Epidermal melanocyte (primary cell): ENCODE results near the gene FGD5.

Experiments used
- DNase-seq: peaks from one replicate; pipeline ENCODE4 v3.0.0; 2011; ENCODE audit warnings: low spot score; ENCODE audit not compliant: insufficient read length

FGD5 gene

DNA sequence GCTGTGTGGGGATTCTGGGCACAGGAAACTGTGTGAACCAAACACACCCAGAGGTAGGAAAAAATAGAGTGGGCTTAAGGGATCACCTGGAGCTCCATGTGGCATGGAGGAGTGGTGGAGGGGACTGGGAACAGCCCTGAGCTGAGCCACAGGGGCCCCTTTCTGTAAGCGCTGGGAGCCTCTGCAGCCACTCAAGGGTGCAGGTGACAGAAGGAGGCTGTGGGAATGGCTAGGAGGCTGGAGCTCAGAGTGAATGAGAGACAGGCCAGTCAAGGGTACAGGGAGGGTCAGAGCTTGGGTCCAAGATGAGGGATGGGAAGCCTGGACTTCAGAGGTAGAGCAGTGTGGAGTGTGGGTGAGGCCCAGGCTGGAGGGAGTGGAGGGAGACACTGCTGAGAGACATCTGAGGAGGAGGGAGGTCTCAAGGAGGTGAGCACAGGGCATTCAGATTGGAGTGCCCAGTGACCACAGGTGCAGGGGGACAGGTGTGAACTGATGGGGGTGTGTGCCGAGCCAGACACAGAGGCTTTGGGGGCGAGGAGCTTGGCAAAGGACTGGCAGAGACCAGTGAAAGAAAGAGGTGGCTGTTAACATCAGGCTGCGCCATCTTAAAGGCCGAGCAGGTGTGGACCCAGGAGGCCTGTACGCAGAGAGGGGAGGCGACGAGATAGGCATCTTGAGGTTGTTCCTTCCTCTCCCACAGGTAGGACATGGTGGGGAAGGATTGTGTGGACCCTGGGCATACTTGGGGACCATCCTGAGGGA, 56.8 kb downstream of the FGD5 start:
- DNase-seq: no peak

DNA sequence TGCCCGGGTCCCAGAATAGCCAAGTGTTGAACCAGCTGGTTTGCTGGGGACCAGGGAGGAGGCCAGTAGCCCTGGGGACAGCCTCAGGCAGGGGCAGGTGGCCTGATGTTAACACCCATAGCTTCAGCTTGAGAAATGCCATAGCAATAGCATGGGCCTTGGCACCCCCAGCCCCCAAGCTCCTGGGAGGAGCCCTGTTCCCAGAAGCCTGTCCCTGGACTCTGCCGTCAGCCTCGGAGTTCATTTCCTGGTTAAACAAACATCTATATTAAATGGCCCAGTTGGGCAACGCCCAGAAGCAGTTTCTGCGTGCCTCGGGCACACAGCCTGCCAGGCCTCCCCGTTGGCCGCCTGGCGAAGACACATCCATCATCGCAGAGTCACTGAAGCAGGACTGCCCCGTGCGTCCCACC, 58.2 kb downstream of the FGD5 start:
- DNase-seq: no peak

DNA sequence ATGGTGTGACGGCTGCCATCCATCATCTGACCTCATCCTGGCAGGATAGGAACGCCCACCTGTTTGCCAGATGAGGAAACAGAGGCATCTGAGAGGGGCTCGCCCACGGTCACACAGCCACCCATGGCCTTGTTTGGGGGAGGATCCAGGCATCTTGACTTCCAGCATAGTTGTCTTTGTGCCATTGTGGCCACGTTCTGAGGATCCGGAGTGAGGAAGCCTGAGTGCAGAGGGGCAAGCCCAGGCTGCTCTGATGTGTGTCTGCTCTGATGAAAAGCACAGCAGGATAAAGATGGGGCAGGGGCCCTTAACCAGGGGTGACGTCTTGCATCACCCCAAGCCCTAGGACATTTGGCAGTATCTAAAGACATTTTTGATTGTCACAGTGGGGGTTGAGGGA, 58.7 kb downstream of the FGD5 start:
- no peak for DNase-seq

DNA sequence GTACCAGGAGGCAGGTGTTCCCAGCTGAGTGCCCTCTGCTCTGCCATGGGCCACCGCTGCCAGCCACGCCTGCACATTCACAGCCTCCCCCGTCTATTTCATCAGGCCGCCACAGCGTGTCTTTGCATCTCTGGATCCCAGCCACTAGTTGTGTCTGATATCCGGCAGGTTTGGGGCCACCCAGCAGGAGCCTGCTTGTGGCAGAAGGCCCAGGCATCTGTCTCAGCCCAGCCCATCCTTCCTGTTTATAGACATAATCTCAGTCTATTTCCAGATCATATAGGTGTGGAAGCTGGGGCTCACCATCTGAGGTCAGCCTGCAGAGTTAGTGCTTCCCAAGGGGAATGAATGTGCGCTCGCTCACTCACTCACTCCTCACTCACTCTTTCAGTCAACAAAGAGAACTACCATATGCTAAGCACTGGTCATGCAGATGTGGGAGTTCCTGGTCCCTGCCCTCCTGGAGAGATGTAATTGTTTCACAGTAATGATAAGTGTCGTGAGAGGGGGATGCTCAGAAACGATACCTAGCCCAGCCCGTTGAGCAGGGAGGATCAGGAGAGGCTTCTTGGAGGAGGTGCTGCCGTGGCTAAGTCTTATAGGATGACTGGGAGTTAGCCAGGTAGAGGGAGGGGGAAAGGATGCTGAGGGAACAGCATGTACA, 60.6 kb downstream of the FGD5 start:
- DNase-seq: no peak

DNA sequence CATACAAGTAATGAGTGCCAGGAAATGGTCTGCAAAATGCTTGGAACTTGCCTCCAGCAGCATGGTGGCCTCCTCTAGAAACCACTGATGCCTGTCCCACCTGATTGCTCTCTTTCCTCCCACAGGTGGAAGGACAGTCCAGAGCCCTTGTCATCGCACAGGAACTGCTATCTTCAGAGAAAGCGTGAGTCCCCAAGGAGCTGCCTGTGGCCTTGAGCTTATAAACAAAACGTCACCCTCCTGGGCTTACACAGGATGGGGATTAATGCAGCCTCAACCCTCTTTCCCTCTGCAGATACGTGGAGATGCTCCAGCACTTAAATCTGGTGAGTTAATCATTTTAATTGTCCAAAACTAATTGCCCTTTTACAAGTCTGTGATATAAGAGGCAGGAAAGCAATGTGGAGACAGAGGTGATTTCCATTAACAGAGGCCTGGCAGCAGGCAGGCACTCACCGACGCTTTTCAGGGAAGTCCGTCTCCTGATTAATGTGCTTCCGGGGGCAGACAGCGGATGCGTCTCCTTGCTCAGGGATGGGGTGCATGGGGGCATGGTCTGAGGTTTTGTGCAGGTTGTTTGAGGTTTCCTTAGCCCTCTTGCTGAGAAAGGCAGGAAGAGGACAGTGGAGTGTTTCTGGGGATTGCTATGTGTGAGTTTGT, 61.8 kb downstream of the FGD5 start:
- no peak for DNase-seq

DNA sequence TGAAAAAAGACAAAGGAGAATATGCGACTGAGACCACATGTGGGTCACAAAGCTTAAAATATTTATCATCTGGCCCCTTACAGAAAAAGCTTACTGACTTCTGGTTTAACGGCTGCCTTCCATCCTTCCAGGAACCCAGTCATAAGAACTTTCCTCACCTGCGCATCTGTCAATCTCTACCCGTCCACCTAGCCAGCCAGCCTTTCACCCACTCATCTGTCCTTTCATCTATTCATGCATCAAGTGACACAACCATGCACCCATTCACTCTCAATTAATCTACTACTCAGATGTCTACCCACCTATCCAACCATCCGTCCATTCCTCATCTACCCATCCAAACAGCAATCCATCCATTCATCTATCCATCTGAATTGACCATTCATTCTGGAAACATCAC, 64.5 kb downstream of the FGD5 start:
- no peak for DNase-seq

DNA sequence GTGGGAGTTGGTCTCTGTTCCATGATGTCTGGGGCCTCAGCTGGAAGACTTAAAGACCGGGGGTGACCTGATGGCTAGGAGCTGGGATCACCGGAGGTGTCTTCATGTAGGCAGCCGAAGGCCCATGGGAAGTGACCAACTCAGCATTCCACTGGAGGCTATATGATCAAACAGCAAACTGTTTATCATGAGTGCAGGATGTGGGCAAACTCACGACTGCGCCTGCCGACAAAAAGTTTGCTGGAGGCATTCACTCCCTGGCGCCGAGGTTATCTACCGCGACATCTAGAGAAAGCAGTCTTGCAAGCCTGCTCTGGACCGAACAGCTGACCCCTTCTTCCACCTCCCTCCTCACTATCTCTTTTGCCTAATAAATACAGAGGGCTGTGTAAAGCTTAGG, 65.9 kb downstream of the FGD5 start:
- no peak for DNase-seq

DNA sequence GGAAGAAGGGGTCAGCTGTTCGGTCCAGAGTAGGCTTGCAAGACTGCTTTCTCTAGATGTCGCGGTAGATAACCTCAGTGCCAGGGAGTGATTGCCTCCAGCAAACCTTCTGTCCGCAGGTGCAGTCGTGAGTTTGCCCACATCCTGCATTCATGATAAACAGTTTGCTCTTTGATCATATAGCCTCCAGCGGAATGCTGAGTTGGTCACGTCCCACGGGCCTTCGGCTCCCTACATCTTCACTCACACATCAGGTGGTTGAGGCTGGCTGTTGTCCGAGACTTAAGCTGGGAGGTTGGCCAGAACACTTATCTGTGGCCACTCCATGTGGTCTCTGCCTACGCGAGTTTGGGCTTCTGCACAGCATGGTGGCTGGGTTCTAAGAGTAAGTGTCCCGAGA, 66.5 kb downstream of the FGD5 start:
- DNase-seq: no peak

DNA sequence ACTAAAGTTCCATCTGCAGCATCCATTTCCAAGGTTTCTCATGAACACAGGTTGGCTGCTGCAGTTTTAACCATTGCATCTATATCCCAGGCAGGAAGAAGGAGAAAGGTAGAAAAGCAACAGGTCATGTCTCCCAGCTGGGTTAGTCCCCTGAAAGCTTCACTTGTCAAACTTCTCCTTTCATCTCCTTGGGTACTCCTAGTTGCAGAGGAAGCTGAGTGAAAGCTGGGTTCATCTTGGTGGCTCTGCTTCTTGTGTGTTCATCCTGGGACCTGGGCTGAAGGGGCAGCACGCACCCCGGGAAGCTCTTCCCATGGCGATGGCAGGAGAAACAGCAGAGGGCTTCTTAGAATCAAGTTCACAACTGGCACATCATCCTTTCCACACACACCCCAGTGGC, 67.3 kb downstream of the FGD5 start:
- no peak for DNase-seq

DNA sequence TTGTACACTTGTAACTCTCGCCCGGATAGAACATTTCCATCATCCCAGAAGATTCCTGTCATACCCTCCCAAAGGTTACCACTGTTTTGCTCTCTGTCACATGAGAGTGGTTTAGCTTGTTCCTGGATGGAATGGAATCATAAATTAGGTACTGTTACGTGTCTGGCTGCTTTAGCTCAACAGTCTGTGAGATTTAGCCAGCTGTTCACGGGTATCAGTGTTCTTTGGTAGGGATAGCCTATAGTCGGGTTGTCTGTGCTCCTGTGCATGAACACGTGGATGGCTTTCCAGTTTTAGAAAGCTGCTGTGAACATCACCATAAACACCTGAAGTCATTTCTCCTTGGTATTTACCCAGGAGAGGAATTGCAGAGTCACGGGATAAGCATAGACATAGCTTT, 70.4 kb downstream of the FGD5 start:
- DNase-seq: no peak

DNA sequence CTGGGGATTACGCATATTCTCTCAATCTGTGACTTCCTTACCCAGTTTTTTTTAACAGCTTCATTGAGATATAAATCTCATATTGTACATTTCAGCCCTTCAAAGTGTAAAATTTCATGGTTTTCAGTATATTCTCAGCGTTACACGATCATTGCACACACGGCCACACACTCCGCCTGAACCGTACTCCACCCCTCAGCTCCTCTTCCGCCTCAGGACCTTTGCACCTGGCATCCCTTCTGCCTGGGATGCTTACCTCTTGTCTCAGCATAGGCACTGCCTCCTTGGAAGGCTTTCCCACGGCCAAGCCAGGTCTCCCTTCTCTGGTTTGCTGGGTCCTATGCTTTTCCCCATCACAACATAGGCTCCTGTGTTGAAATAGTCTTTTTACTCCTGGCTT, 71.2 kb downstream of the FGD5 start:
- no peak for DNase-seq

DNA sequence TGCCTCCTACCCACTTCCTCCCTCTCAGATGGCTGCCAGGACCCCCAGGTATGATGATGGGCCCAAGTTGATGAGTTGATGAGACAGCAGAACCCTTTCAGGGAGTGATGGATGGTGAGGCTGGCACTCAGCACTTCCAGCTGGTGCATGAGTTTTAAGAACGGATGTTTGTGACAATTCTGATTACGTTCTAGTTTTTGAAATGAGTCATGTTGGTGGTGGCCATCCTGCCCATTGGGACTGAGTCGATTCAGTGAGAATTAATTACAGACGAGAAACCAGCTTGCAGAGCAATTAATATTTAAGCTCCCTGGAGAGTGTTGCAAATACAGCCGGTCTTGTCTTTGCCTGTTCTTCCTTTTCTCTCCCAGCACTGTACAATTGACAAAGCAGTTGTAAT, 71.7 kb downstream of the FGD5 start:
- no peak for DNase-seq

DNA sequence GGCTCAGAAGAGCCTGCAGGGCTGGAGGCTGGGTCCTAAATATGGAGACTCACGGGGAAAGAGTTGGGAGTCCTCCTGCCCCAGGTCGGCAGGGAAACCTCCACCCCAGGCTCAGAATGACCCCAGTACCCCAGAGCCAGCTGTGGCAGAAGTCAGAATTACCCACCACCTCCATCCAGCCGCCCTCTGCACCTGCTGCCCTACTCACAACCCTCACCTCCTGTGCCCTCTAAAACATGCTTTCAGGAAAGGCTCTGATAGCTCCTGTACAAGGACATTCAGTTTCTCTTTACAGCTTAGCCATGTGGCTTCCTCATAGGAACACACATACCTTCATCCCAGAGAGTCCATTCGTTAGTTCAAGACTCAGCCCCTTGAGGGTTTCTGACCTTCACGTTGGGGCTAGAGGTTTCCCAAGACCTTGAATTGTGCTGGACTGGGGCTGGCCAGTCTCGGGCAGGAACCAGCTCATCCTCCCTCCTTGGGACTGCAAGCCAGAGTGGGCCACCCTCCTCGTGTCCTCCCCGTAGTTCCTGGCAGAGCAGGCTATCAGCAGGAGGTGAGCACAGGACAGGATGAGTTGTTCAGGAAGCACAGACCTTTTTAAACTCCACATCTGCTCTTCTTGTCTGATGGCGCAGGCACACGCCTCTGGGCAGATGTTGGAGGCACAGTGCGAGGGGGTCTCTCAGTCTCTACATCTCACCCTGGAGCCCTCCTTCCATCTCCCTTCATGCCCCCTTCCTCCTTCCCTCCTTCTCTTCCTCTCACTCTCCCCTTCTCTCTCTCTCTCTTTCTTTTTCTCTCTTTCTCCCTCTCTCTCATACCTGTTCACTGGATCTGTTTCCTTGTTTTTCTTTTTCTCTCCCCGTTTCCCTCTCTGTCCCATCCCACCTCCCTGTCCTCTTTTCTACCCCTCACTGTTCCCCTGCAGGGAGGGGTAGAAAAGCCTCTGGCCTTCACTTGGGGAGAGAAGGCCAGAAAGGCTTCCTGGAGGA, 72.7 kb downstream of the FGD5 start:
- DNase-seq: no peak

DNA sequence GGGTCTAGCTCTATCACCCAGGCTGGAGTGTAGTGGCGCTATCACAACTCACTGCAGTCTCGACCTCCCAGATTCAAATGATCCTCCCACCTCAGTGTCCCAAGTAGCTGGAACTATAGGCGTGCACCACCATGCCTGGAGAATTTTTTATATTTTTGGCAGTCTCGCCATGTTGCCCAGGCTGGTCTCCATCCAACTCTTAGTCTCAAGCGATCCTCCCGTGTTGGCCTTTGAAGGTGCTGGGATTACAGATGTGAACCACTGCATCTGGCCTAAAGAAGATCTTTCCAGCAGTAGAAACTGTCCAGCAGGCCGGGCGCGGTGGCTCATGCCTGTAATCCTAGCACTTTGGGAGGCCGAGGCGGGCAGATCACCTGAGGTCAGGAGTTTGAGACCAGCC, 73.5 kb downstream of the FGD5 start:
- DNase-seq: no peak

DNA sequence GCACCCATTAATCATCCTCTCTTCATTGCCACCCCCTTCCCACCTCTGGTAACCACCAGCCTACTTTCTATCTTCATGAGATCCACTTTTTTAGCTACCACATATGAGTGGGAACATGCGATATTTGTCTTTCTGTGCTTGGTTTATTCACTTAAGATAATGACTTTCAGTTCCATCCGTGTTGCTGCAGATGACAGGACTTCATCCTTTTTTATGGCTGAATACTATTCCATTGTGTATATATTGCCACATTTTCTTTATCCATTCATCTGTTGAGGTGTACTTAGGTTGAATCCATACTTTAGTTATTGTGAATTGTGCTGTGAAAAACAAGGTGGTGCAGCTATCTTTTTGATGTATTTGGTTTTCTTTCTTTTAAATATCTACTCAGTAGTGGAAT, 75.3 kb downstream of the FGD5 start:
- no peak for DNase-seq

DNA sequence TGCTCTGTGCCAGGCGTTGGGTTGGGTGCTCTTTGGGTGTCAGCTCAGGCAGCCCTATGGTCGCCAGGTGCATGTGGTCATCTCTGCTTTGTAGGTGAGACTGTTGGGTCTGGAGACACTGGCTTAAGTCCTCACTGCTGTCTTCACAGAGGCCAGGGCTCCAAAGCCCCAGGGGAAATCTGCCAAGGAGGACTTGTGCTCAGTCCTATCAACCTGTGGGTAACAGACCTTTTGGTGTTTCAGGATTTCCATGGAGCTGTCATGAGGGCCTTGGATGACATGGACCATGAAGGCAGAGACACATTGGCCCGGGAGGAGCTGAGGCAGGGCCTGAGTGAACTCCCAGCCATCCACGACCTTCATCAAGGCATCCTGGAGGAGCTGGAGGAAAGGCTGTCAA, 78.5 kb downstream of the FGD5 start:
- DNase-seq: no peak

DNA sequence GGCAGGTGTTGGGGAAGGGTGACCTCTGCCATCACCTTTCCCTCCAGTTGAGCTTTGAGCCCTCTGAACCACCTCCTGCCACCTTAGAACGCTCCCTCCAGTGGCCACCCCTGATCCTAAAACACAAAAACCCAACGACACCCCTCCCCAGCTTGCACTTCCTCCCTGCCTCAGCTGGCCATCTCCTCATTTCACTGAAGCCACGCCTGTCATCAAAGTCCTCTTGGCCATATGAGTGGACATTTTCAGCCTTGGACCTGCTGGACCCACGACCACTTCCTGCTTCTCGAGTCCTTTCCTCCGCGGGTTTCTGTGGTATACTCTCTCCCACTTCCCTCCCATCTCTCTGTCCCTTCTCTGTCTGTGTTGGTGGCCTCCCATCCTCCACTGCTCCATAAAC, 80.2 kb downstream of the FGD5 start:
- DNase-seq: no peak

DNA sequence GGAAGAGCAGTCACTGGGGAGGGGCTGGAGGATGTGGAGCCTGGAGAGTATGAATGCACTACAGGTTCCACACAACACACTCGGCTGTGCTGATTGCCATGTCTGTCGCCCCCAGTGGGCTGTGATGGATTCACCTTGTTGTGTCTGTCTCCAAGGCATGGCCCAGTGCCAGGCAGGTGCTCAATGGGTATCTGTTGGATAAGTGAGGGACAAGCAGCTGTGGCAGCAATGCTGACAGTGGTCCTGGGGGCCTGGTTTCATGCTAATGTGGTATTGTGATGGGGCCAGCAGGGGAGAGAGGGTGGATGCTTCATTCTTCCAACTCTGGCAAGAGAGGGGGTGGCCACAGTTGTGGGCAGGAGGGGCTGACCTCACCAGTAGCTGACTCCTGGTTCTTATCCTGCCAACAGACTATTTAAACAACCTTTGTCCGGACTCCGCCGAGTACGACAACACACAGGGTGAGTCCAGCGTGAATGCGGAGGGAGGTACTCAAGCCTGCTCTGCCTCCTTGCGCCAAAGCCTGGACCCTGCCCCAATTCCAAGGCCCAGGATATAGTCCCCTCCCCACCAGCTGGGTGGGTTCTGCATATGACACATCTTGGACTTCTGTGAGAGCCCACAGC, 81.3 kb downstream of the FGD5 start:
- DNase-seq: no peak

DNA sequence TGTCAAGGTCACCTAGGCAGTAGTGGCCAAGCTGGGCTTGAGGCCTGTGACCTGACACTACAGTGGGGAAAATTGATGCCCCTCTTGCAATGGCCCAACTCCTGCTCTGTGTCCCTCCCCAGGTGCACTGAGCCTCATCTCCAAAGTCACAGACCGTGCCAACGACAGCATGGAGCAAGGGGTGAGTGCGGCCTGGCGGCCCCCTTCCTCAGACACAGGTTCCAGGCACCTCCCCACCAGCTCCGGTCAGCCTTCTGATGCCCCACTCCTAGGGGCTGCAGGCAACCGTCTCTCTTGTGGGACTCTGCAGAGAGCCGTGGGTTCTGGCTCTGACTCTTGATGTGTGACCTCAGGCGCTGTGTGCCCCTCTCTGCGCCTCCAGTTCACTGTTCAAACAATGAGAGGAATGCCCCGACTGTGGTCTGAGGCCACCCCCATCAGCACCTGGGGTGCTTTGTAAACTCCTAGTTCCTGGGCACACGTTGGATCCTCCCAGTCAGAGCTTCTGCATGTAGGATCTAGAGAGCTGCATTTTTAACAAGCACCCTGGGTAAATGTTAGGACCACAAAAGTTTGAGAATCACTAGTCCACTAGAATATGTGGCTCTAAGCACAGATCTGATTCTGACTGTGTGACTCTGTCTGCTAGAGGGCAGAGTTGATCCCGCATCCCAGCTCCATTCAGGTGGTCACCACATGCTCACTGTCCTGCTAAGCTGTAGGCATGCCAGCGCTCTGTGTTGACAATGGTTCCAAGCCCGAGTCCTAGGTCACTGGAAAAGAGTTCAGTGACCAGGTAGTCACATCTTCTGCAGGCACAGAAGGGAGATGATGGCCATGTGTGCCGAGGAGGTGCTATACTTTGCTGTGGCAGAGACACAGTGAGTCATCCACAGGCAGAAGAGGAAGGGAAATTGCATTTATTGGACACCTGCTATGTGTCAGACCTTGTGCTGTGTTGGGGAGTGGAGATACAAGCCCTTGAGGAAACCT, 82.4 kb downstream of the FGD5 start:
- no peak for DNase-seq

DNA sequence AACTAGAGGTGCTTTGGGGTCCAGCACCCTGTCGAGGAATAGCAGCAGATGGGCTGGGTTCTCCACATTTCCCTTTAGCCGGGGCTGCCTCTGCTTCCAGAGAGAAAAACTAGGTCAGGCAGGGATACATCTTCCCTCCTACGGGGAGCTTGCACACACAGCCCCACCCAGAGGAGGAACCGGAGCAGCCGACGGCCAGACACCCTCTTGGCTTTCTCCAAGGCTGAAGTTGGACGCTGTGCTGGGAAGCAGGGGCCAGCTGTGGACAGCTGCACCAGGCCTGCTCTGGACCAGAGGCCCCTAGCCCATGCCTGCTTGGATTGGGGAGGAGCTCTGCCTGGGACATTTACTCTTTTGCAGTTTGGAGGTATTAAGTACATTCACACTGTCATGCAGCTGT, 84.0 kb downstream of the FGD5 start:
- no peak for DNase-seq
